GM18868 (cell line): ENCODE results near the gene UGT1A10.

Experiments
- ATAC-seq: cut with Tn5 transposase; IDR thresholded peaks from one replicate; pipeline ENCODE4 v1.9.1; 2021; ENCODE audit warnings: mild to moderate bottlenecking, moderate library complexity; ENCODE audit not compliant: unreplicated experiment

UGT1A10 gene

DNA sequence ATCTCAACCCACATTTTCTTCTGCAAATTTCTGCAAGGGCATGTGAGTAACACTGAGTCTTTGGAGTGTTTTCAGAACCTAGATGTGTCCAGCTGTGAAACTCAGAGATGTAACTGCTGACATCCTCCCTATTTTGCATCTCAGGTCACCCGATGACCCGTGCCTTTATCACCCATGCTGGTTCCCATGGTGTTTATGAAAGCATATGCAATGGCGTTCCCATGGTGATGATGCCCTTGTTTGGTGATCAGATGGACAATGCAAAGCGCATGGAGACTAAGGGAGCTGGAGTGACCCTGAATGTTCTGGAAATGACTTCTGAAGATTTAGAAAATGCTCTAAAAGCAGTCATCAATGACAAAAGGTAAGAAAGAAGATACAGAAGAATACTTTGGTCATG lies 131.8 kb downstream of the UGT1A10 start:
- no peak for ATAC-seq

DNA sequence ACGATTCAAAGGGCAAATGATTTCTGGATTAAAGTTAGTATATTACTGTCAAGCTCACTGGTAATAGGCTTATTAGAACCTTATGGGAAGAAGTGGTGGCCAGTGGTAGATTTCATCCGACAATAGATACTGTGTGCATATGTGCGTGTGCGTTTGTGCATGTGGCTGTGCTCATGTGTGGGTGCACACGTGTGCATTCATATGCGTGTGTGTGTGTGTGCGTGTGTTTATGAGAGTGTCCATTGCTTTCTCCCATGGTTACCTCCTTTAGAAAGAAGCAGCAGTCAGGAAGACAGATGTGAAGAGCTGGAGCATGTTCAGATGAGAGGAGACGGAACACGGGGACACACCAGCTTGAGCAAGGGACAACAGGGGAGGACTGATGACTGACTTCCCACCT lies 133.0 kb downstream of the UGT1A10 start:
- no peak for ATAC-seq

DNA sequence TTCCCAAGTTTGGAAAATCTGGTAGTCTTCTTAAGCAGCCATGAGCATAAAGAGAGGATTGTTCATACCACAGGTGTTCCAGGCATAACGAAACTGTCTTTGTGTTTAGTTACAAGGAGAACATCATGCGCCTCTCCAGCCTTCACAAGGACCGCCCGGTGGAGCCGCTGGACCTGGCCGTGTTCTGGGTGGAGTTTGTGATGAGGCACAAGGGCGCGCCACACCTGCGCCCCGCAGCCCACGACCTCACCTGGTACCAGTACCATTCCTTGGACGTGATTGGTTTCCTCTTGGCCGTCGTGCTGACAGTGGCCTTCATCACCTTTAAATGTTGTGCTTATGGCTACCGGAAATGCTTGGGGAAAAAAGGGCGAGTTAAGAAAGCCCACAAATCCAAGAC lies 135.9 kb downstream of the UGT1A10 start:
- ATAC-seq: no peak

DNA sequence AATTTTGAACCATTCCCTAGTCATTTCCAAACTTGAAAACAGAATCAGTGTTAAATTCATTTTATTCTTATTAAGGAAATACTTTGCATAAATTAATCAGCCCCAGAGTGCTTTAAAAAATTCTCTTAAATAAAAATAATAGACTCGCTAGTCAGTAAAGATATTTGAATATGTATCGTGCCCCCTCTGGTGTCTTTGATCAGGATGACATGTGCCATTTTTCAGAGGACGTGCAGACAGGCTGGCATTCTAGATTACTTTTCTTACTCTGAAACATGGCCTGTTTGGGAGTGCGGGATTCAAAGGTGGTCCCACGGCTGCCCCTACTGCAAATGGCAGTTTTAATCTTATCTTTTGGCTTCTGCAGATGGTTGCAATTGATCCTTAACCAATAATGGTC lies 136.3 kb downstream of the UGT1A10 start:
- no peak for ATAC-seq

DNA sequence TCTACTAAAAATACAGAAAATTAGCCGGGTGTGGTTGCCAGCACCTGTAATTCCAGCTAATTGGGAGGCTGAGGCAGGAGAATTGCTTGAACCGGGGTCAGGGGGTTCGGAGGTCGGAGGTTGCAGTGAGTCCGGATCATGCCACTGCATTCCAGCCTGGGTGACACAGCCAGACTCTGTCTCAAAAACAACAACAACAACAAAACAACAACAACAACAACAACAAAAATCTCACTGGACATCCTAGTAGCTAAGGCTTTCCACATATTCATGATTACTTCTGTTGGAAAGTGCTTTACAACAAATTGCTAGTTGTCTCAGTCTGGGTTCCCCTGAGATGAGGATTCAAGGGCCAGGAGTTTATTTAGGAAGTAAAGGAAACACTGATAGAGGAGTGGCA lies 137.6 kb downstream of the UGT1A10 start:
- no peak for ATAC-seq

DNA sequence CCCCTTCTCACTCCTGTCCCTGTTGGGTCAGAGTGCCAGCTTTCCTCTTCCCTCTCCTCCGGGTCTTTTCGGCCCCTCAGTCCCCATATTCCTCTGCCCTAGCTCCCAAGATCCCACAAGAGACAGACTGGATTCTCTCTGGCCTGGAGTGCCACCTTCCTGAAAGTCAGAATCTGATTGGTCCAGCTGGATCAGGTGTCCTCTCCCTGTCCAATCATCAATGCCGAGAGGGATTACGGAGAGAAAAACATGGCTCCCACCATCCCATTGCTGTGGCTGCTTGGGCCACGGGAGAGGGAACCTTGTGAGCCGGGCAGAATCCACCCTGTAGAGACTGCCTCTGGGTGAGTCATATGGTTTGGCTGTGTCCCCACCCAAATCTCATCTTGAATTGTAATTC lies 139.2 kb downstream of the UGT1A10 start:
- ATAC-seq: no peak

DNA sequence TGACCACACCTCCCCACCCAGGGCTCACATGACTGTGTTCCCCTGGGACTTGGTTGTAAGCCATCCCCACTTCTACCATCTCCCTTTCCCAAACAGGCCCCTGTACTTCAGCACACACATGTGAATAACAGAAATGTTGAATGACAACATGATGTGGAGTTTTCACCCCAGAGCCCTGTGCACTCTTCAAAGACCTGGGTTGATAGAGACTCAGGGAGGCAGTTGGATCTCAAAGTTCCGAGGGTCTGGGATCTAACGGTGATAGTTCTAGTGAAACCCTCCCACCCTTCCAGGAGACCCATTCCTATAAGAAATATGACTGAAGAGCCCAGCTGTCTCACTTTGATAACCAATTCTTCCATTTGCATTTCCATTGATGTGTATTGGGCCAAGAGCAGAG lies 141.8 kb downstream of the UGT1A10 start, which contains the start of gene MROH2A:
TSS of gene MROH2A (plus strand) at position 301 of the 400 bp plus-strand sequence. CDS start 1,029 bp downstream, outside the sequence.
- ATAC-seq: no peak

DNA sequence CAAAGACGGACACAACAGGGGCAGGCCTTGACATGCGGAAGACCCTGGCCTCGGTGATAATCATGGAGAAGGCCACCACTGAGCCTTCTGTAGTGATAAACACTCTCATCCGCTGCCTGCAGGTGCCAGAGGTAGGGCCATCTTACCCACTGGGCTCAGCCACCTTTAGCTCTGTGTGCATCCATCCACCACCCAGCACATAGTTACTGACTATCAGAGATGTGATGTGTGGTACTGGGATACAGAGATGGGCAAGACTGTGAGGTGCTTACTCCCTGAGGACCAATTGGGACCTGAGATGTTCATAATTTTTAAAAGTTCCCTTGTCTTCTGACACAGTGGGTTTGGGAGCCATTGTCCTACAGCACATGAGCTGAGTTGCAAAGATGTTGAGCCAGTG lies 143.5 kb downstream of the UGT1A10 start:
- no peak for ATAC-seq

DNA sequence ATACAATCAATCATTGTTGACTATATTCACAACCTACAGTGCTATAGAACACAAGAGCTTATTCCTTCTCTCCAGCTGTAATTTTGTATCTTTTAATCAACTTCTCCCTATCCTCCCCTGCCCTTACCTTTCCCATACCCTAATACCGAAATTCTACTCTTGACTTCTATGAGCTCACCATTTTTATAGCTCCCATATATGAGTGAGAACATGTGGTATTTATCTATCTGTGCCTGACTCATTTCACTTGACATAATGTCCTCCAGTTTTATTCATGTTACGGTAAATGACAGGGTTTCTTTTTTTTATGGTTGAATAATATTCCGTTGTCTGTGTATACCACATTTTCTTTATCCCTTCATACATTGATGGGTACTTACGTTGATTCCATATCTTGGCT lies 144.5 kb downstream of the UGT1A10 start:
- ATAC-seq: no peak

DNA sequence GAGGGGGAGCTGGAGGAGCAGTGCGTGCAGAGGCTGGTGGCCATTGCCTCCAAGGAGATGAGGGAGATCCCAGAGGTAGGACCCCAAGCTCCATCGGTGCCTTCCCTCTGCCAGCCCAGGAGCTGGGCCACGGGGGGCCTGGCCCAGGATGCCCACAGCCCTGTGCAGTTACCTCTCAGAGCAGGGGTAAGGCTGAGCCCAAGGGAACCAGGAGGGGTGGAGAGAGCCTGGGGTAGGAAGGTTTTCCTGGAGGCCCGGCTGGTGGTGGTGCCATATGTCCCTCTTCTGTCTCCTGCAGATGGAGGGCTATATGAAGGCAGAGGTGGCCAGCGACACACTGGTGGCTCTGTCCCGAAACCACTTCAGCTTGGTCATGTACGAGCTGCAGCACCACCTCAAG lies 153.3 kb downstream of the UGT1A10 start:
- no peak for ATAC-seq

DNA sequence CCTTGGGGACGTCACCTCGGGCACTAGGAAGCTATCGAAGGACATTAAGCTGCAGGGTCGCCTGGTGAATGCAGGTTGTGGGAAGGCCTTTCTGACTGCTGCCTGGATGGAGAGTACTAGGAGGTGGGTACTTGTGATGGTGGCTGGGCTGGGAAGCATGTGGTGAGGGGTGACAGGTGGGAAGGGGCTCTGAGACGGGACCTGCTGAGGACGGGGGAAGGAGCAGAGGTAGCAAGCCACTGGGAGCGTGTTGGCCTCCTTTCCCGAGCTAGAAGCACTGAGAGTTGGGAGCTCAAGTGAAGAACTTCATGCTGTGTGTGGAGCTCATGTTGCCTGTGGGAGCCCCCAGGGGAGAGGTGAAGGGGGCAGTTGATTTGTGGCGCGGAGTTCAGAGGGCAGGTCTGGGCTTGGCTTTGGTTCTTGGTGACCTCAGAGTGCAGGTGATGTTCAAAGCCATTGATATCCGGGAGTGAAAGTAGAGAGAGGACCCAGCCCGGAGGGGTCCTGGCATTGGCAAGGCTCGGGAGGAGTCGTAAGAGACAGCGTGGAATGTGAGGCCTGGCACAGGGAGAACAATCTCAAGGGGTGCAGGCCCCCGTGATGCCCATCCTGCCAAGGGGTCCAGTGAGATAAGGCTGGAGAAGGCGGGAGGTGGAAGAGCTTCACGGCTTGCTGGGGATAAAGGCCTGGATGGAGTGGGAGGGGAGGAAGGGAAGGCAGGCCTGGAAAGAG lies 155.1 kb downstream of the UGT1A10 start:
- ATAC-seq: no peak

DNA sequence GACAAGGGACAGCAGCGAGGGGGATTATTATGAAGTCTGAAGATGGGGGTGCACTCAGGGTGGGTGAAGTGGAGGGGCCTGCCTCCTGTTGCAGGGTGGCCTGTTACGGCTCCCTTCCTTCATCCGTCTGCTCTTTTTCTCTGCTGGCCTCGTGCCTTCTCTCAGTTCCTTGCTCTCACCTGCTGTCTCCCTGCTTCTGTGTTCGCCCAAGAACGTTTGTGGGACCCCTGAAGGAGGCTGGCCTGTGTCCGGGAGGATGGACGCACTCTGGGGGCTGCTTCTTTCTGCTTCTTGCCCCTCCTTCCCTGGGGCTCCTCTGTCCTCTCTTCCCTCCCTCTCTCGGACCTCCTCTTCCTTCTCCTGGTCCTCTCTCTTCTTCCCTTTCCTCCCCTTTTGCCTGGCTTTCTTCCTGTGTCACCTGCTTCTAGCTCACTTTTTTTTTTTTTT lies 155.7 kb downstream of the UGT1A10 start:
- ATAC-seq: no peak

DNA sequence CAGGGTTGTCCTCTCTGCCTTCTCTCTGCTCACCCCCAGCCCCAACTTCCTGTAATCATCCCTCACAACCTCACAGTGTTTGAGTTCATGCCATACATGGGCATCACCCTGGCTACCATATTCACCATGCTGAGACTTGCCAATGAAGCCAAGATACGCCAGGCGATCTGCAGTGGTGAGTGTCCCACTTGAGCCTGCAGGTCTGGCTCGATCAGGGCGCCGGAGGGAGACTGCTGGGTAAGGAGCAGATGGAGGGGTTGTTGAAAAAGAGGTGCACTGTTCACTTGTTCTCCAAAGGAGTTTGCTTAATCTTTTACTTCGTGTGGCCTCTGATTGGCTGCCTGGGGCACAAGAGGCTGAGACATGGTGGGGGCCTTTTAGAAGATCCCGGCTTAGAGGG lies 156.5 kb downstream of the UGT1A10 start:
- no peak for ATAC-seq

DNA sequence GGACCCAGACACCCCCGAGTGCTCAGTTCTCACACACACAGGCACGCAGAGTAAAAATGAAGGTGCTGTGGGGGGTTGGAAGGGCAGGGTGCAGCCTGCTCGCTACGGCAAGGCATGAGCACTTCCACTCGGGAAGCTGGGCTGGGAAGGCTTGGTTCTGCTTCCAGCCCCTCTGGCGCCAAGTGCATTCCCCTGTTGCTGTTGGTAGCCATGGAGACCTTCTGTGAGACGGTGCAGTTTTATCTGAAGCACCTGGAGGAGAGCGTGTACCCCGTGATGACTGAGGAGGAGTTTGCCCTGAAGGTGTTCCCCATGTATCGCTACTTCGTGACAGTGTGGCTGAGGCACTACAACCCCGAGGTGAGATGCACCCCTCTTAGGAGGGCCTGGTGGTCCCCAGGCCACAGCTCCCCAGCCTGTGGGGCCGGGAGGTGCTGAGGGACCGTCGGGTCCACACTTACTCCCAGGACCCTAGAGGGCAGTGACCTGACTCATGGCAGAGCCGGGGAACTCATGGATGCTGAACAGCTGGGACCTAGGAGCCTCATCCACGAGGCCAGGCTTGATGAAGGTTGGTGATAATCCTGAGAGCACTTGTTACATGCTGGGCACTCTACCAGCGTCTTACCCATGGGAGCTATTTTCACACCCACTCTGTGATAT lies 157.3 kb downstream of the UGT1A10 start:
- ATAC-seq: no peak

DNA sequence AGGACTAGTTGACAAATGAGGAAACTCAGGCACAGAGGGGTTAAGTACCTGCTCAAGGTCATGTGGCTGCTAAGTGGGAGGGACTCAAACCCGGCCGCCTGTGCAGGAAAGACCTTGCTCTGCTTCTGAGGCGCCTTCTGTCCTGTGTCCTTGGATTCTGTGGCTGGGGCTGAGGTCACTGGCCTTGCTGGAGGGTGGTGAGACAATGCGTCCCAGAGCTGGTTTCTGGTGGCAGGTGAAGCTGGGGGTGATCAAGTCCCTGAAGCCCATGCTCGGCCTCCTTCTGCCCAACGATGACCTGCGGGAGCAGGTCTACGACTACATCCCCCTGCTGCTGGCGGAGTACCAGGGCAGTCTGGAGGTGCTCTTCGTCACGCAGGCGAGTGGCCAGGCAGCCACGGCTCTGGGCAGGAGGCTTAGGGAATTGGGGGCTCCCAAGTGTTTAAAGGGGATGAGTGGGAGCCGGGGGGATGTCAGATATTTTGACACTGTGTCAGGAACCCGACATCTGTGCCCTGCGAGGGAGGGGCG lies 157.9 kb downstream of the UGT1A10 start:
- ATAC-seq: no peak

DNA sequence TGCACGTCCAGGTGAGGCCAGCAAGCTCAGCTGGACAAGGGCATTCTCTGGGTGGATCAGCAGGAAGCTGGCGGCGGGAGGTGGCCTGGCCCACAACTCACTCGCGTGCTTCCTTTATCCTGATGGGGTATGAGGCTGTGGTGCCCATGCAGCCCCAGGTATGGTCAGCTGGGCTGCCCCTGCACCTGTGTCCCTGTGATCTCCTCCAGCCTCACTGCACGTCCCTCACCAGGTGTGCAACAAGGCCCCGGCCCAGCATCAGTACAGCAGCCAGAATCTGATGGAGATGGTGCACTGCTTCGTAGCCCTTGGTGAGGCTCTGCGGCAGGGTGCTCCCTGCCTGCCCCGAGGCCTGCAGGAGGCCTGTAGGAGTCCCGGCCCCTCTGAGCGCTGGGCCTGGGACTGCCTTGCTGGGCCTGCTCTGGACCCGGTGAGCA lies 159.5 kb downstream of the UGT1A10 start:
- no peak for ATAC-seq

DNA sequence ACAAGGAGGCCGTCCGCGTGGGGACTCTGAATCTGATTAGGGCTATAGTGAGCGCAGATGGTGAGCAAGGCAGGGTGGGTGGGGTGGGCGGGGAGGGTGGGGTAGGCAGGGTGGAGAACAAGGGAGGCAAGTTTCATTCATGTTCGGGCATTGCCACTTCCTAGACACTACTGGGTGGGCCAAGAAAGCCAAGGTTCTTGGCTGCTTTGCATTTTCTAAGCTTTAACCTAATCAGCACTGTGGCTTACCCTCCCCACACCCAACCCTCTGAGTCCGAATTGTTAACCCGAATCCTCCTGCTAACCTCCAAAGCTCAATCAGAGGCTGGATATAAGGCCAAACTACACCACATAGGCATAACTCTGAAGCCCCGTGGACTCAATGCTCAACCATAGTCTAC lies 160.0 kb downstream of the UGT1A10 start:
- ATAC-seq: no peak

DNA sequence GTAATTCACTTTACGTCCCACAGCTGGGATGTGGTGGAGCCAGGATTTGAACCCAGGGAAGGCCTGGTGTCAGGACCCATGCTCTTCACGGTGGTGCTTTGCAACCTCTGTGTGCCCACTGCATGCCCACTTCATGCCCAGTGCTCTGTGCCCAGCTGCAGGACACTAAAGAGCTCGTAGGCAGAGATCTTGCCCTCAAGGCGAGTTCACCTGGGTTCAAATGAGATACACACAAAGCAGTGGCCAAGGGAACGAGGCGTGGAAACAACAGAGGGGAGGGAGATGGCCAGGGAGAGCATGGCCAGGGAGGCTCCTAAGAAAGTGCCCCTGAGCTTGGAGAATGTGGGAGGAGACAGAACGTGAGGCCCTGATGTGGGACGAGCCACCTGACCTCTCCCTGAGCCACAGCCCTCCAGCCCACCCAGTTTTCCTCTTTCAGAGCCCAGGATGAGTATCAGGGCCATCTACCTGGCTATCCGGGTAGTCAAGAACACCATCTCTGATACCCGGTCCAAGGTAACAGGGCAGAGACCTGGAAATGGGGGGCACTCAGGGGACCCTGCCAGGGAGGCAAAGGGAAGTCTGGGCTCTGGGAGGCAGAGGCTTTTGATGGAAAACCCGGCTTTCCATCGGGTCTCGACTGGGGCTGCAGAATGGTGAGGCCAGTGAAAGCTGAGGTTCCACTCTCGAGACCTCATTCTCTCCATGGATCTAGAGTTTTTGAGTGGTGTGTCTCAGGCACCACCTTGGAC lies 162.3 kb downstream of the UGT1A10 start:
- no peak for ATAC-seq

DNA sequence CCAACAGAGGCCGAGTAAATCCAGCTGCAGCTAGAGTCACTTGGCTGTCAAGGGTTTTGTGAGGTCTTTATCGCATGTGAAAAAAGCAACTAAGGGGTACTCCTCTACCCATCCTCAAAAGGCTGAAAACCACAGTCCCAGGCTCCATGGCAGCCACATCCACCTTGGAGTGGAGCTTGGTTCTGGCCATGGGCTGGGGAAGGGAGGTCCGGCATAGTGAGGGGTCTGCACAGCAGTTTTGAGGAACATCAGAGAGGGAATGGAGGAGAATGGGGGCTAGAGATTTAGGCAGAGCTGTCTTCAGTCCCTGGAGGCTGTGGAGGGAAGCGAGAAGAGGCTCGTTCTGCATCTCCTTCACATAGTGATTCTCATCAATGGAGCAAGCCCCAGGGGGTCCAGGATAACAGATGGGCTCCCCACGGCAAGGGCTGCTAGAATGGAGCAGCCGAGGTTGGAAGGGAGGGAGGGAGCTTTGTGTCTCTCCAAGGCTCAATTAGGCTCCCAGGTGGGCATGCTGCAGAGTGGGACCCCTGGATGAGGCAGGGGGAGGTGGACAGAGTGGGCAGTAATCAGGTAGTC lies 162.9 kb downstream of the UGT1A10 start:
- ATAC-seq: no peak

DNA sequence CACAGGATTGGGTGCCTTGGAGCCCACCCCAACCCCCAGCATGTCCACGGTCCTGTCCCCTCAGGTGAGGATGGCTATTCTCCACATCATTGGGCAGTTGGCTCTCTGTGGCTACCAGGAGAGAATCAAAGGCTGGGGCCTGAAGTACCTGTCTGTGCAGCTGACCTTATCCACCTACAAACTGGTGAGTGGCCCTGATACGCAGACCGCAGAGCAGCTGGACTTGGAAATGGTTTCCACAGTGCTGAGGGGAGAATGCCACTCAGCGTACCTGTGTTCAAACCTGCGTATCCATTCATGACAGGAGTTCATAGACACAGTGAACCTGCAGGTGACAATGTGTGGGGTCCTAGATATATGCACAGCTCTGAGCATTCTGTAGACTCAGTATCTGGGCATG lies 163.5 kb downstream of the UGT1A10 start:
- ATAC-seq: no peak

DNA sequence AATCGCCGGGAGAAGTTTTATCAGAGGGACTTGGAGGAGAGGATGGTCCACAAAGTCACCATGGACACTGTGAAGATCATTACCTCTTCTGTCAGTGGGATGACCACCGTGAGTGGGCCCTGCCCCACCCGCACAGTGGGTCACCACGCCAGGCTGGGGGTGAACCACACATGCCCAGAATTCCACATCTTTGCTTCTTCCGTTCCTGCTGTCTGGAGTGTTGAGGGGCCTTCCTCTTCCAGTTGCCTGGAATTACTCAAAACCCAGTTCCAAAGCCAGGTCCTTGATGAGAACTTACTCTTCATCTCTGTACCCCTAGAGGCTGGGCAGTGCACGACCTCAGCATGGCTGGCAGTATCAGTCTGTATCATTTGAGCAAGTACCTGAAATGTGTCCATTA lies 164.0 kb downstream of the UGT1A10 start:
- ATAC-seq: no peak
